Measurements from ENCODE around the gene RGMB.

DNA sequence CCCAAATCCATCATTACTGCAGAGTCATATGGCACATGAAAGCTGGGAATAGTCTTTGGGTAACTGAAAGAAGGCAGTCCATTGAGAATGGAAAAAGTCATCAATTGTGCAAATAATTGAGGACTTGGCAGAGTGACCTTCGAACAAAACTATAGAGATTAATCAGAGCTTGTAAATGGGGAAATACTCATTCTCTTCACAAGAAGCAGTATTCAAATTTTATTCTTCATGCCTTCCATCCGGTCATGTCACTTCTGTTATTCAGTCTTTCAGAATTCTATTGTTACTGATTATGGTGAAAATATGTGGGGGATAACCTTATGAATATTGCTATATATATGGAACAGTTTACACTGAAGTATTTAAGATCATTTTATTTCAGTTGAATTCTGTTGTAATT lies 8.1 kb downstream of the RGMB start:
- no peak for TF ChIP-seq EZH2 (IDR thresholded peaks at IDR 0.05; ENCODE audit: borderline replicate concordance, low read depth, low read length, severe bottlenecking)
- TF ChIP-seq POLR2A (IDR thresholded peaks at IDR 0.05; ENCODE audit: low read depth, low read length), result no peak
- TF ChIP-seq, protein P1, sequence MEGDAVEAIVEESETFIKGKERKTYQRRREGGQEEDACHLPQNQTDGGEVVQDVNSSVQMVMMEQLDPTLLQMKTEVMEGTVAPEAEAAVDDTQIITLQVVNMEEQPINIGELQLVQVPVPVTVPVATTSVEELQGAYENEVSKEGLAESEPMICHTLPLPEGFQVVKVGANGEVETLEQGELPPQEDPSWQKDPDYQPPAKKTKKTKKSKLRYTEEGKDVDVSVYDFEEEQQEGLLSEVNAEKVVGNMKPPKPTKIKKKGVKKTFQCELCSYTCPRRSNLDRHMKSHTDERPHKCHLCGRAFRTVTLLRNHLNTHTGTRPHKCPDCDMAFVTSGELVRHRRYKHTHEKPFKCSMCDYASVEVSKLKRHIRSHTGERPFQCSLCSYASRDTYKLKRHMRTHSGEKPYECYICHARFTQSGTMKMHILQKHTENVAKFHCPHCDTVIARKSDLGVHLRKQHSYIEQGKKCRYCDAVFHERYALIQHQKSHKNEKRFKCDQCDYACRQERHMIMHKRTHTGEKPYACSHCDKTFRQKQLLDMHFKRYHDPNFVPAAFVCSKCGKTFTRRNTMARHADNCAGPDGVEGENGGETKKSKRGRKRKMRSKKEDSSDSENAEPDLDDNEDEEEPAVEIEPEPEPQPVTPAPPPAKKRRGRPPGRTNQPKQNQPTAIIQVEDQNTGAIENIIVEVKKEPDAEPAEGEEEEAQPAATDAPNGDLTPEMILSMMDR (IDR thresholded peaks at IDR 0.05; ENCODE audit: extremely low read depth in 1 of 2, insufficient read depth in 1 of 2, low read depth in 1 of 2, low read length in 2 of 2), result no peak
- TF ChIP-seq POLR2AphosphoS5 (IDR thresholded peaks at IDR 0.05; ENCODE audit: insufficient read depth, low read depth, low read length), result no peak
- TF ChIP-seq, protein P2, sequence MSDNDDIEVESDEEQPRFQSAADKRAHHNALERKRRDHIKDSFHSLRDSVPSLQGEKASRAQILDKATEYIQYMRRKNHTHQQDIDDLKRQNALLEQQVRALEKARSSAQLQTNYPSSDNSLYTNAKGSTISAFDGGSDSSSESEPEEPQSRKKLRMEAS (IDR thresholded peaks at IDR 0.05; ENCODE audit: insufficient read depth, insufficient read length), result no peak
- TF ChIP-seq GATA2 (IDR thresholded peaks at IDR 0.05; ENCODE audit: insufficient read depth, insufficient read length, low read depth, low read length), result no peak

Measured in endothelial cell of umbilical vein (primary cell).